ENCODE data around the gene MYBL2. TPM values are rescaled to one million over a fixed set of nuclear protein-coding genes. Genes with fewer than 3 reads are reported as not detected.
"Not testable (repeated sequence)": the region's sequence is repeated elsewhere in the genome, so short reads cannot be mapped to it uniquely, and the experiment has no call there.

MYBL2 gene
- 1.4 TPM for total RNA-seq
- long read RNA-seq, partial matches to known transcripts = 0 of 1 reads
- long read RNA-seq, other reads (novel, unspliced or antisense) = 0 of 1 reads

DNA sequence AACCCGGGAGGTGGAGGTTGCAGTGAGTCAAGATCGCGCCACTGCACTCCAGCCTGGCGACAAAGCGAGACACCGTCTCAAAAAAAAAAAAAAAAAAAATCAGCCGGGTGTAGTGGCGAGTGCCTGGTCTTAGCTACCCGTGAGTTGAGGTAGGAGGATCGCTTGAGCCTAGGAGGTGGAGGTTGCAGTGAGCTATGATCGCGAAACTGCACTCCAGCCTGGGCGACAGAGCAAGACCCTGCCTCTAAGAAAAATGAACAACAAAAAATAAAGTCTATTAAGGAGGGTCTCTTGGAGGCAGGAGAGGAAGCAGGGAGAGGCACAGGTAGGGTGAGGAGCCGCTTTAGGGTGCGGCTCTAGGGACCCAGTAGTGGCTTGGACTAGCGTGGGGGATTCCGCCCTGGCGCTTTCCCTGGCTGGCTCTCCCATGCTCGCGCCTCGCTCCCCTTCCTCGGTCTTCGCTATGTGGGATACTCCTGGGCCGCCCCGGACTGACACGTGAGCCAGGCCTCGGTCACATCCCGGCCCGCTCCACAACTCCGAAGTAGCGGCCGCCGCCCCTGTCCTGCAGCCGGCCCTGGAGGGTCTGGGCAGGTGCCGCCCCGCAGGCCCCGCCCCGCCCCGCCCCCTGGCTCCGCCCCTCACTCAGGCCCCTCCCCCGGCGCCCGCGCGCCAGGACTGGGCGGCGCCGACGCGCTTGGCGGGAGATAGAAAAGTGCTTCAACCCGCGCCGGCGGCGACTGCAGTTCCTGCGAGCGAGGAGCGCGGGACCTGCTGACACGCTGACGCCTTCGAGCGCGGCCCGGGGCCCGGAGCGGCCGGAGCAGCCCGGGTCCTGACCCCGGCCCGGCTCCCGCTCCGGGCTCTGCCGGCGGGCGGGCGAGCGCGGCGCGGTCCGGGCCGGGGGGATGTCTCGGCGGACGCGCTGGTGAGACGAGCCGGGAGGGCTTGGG is at the start of gene MYBL2:
TSS of gene MYBL2 (plus strand) at position 739 of the 953 bp plus-strand sequence. CDS start at position 909, 170 bp downstream.
- ATAC-seq (peak; percentile 57), DNase-seq (ENCODE audit: missing footprints) (peak; percentile 76)
- intact Hi-C loops (cut with DNase I) = no loop called here

DNA sequence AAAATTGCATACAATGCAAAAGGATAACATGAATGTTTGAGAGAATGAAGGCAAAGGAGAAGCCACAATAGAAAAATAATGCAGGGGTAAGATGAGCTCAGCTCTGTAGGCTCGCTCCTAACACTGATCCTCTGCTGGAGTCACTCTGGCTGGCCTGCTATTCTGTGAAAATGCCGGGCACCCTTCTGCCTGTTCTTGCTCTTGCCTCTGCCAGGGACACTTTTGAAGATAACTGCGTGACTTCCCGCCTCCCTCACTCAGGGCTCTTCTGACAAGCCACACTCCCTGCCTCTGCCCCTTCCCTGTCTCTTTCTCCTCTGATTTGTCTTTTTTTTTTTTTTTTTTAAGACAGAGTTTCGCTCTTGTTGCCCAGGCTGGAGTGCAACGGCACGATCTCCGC is 35.3 kb upstream of the MYBL2 start:
- intact Hi-C loops (cut with DNase I) = no loop called here
- ATAC-seq (no peak), DNase-seq (ENCODE audit: missing footprints) (no peak)

DNA sequence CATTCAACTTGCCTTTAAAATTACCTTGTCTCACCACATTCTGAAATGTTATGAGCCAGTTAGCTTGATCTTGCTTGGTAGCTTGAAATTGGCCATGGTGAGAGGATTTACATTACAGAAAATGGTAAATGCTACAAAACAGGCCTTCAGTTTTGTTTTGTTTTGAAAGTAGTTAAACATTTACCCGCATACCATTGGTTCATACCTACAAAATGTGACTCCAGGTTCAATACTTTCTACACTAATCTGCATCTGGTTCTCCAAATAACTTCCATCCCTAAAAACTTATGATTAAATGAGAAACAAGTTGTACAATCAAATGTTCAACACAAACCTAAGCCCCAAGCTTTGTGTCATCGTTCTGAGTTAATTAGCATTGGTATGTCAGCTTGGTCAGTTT is 30.5 kb upstream of the MYBL2 start:
- intact Hi-C loops (cut with DNase I) = no loop called here
- ATAC-seq (no peak), DNase-seq (ENCODE audit: missing footprints) (no peak)

DNA sequence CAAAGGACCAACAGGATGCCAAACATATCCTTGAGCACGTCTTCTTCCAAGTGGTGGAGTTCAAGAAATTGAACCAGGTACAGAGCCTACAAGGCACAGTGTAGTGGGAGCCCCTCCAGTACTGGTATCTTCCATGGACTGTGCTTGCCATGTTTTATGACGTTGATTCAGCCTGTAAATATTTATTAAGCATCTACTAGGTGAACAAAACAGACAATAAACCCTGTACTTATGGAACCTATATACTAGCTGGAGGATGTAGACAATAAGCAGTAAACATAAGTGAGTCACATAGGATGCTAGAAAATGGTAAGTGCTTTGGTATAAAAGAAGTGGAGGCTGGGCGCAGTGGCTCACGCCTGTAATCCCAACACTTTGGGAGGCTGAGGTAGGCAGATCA is 24.4 kb upstream of the MYBL2 start:
- ATAC-seq (no peak), DNase-seq (ENCODE audit: missing footprints) (no peak)
- intact Hi-C loops (cut with DNase I) = no loop called here

DNA sequence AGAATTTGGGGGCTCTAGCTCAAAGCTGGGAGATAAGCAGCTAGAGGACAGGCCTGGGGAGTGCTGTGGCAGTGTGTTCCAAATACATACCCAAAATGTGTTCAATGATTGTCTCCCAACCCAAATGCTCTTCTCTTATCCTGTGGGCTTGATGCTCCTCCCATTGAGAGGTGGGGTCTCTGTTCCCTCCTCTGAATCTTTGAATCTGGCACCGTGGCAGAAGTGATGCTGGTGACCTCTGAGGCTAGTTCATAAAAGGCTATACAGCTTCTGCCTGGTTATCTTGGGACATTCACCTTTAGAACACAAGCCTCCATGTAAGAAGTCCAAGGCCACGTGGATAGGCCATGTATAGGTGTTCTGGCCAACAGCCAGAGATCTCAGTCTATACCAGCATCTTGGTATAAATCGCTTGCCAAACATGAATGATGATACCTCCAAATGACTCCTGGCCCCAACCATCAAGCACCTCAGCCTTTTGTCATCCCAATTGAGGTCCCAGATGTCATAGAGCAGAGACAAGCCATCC is 15.9 kb upstream of the MYBL2 start:
- ATAC-seq (no peak), DNase-seq (ENCODE audit: missing footprints) (no peak)
- intact Hi-C loops (cut with DNase I) = no loop called here

DNA sequence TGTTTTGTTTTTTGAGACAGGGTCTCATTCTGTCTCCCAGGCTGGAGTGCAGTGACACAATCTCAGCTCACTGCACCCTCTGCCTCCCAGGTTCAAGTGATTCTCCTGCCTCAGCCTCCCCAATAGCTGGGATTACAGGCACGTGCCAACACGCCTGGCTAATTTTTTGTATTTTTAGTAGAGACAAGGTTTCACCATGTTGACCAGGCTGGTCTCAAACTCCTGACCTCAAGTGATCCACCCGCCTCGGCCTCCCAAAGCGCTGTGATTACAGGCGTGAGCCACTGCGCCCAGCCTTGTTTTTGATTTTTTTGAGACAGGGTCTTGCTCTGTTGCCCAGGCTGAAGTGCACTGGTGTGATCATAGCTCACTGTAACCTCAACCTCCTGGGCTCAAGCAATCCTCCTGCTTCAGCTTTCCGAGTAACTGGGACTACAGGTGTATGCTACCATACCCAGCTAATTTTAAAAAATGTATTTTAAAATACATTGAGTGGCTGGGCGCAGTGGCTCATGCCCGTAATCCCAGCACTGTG is 15.2 kb upstream of the MYBL2 start:
- intact Hi-C loops (cut with DNase I); DNase-seq (ENCODE audit: missing footprints); ATAC-seq: not testable (repeated sequence)

DNA sequence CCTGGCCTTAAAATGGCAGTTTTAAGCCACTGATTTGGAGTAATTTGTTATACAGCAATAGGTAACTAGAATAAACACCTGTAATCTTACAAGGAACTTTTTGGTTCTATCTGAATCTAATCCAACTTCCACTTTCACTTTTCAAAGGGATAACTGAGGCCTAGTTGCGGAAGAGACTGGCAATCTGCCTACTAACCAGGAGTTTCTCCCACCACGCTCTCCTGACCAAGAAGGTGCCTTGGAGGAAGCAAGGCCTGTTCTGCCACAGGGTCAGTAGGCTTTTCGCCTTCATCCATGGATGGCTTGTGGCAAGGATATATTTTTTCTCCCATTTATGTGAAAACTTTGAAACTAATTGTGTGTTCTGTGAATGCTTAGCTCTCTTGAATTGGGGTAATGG is 12.9 kb upstream of the MYBL2 start:
- intact Hi-C loops (cut with DNase I) = no loop called here
- DNase-seq (ENCODE audit: missing footprints) = no peak
- no peak for ATAC-seq

DNA sequence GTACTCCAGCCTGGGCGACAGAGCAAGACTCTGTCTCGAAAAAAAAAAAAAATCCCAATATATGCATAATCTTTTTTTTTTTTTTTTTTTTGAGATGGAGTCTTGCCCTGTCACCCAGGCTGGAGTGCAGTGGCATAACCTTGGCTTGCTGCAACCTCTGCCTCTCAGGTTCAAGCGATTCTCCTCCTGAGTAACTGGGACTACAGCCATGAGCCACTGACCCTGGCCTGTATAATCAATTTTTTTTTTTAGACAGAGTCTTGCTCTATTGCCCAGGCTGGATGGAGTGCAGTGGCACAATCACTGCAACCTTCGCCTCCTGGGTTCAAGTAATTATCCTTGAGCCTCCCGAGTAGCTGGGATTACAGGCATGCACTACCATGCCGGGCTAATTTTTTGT is 11.7 kb upstream of the MYBL2 start:
- ATAC-seq; DNase-seq (ENCODE audit: missing footprints); intact Hi-C loops (cut with DNase I): not testable (repeated sequence)

DNA sequence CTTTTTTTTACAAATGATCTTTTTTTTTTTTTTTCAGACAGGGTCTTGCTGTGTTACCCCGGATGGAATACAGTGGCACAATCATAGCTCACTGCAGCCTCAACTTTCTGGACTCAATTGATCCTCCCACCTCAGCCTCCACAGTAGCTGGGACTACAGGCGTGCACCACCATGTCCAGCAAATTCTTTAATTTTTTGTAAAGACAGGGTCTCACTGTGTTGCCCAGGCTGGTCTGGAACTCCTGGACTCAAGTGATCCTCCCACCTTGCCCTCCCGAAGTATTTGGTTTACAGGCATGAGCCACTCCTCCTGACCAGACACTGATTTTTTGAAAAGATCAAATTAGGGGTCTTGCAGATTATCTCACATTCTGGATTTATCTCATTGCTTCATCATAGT is 11.0 kb upstream of the MYBL2 start:
- ATAC-seq (no peak), DNase-seq (ENCODE audit: missing footprints) (no peak)
- intact Hi-C loops (cut with DNase I) = no loop called here

DNA sequence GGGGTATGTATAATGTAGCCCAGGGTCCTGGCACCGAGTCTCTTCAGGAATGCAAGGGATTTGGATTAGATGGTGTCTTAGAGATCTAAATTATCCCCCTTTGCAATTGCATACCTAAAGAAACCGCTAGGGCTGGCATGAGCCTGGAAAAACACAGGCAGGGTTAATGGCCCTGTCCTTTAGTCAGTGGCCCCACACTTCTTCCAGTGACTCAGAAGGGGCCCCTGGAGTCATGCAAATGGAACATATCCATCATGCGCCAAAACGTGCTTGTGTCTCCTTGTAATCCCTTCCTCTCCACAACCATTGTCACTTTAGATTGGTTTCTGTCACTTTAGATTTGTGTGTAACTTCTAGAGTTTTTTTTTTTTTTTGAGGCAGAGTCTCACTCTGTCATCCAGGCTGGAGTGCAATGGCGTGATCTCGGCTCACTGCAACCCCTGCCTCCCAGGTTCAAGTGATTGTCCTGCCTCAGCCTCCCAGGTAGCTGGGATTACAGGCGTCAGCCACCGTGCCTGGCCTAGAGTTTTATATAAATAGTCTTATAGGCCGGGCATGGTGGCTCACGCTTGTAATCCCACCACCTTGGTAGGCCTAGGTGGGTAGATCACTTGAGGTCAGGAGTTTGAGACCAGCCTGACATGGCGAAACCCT is 8.7 kb upstream of the MYBL2 start:
- DNase-seq (ENCODE audit: missing footprints) (no peak), ATAC-seq (no peak)
- intact Hi-C loops (cut with DNase I) = no loop called here

DNA sequence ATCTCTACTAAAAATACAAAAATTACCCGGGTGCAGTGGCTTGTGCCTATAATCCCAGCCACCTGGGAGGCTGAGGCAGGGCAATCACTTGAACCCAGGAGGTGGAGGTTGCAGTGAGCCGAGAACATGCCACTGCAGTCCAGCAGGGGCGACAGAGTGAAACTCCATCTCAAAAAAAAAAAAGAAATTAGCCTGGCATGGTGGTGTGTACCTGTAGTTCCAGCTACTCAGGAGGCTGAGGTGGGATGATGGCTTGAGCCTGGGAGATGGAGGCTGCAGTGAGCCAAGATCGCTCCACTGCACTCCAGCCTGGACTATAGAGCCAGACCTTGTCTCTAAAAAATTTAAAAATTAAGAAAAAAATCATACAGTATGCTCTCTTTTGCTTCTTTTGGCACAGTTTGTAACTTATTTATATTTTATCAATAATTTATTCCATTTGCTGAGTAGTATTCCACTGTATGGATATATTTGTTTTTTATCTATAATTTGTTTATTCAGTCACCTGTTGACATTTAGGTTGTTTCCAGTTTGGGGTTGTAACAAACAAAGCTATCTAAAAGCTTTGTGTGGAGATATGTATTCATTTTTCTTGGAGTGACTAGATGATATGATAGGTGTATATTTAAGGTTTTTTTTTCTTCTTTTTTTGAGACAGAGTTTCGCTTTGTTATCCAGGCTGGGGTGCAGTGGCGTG is 8.0 kb upstream of the MYBL2 start:
- intact Hi-C loops (cut with DNase I) = no loop called here
- no peak for DNase-seq (ENCODE audit: missing footprints)
- no peak for ATAC-seq

DNA sequence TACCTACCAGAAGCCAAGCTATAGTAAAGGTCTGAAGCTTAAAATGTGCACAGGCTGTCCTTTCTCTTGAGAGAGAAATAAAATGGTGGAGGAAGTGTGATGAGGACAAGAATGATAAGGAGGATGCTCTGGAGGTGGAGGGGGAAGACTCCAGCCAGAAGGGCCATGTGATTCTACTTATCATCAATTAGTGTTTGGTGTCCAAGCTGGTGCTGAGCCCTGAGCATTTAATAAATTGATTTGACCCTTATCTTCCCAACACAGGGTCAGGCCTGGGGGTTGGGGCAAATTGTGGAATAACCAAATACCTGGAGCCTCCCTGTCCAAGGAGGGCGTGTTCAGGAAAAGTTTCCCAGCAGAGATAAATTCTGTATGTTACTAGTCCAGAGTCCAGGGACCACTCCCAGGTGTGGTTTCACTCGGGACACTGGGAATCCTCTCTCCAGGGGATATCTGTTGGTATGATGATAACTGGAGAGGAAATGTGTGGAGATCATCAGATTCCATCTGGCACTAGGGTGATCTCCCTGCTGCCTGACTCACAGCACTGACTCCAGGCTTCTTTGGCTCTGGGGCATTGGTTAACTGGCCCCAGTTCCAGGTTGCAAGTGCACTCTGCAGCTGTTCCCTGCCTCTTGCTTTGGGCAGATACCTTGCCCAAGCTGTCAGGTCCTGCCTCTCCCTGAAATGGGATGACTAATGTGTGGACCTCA is 3.8 kb upstream of the MYBL2 start:
- no peak for ATAC-seq
- DNase-seq (ENCODE audit: missing footprints) = no peak
- intact Hi-C loops (cut with DNase I) = no loop called here

DNA sequence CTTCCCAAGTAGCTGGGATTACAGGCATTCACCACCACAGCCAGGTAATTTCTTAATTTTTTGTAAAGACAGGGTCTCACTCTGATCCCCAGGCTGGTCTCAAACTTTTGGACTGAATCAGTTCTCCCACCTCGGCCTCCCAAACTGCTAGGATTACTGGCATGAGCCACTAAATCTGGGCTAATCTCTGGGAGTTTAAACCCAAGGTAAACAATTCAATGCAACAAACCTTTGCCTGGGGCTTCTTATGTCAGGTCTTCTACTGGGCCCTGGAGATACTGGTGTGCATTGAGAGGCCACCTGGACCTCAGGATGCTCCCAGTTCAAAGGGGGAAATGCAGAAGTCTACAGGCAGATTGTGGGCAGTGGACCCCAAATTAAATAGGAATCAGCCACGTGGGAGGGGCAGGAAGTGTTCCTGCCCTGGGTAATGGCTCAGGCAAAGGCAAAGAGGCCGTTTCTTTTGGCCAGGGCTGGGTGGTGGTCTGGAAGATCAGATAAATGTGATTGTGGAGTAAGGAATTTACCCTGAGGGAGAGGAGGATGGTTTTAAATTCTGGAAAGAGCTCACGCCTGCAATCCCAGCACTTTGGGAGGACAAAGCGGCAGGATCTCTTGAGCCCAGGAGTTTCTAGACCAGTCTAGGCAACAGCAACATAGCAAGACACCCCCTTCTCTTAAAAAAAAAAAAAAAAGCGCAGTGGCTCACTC is 1.3 kb upstream of the MYBL2 start:
- intact Hi-C loops (cut with DNase I) = no loop called here
- ATAC-seq (no peak), DNase-seq (ENCODE audit: missing footprints) (no peak)

DNA sequence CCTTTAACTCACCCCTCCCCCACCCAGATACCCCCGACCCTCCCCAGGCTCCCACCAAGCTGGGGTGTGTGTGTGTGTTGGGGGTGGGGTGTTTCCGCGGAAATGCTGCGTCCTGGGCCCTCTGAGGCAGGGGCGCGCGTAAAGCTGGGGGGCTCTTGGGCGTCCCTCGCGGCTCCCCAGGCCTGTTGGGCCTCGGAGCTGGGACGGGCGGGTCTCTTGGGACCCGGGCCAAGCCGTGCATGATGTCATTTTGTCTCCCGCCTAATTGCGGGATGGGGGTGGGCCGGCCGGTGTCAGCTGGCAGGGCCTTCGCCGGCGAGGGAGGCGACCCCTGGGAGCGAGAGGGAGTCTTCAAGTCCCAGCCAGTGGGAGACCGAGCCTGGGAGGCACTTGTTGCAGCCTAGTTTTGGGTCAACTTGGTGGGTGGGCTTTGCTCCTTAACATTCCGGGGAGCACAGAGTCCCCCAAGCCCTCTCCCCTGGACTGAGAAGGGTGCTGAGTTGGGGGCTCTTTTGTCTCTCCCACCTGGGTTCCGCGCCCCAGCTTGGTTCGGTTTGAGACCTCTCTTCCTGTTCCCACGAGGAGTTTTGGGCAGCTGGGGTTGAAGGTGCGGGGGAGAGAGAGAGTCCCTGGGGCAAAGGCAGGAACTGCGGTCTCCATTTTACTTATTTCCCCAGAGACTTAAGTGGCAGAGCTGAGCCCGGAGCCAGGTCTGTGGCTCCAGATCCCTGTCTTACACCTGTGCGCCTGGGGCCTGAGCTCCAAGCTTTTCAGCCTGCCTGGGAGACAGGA is 623 bp downstream of the MYBL2 start:
- intact Hi-C loops (cut with DNase I) = no loop called here
- no peak for DNase-seq (ENCODE audit: missing footprints)
- no peak for ATAC-seq

DNA sequence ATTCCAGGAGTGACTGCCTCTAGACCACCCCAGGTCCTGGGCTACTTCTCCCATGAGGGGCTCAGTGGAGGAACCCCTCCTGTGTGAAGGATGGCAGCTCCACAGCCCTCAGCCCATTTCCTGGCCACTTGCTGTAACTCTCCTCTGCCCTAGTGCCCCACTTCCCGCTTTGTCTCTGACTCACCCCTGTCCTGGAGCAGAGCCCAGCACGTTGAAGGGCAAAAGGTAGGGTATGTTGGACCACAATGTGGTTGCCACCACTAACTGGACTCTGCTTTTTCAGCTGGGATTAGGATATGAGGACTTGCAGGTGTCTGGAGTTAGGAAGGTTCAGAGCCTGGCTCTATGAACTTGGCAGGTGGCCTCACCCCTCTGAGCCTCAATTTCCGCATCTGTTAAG is 2.4 kb downstream of the MYBL2 start:
- DNase-seq (ENCODE audit: missing footprints) (no peak), ATAC-seq (no peak)
- intact Hi-C loops (cut with DNase I) = no loop called here

DNA sequence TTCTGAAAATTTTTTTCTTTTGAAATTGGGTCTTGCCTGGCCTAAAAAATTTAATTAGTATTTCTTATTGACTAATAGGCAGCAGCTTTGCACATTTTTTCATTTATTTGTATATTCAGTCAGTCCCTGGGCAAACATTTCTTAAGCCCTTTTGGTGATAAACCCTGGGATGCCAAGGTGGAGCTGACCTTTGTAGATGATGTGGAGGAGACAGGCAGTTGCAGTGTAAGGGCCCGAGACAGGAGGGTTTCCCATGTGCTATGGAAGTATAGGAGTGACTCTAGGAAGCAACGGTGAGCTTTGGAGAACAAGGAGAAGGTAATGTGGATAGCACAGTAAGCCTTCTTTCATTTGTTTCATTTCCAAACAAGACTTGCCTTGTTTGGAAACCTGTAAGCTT is 3.5 kb downstream of the MYBL2 start:
- ATAC-seq = no peak
- intact Hi-C loops (cut with DNase I) = no loop called here

DNA sequence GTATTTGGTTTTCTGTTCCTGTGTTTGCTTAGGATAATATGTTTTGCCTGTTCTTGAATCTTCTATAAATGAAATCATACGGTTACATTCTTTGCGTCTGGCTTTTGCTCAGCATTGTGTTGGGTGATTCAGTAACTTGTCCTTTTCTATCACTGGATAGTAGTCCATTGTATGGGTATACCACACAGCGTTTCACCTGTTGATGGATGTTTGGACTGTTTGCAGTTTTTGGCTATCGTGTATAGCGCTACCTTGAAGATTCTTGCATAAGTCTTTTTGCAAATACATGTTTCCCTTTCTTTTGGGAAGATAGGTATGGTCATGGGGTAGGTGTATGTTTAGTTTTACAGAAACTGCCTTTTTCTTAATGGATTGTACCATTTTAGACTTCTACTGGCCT is 9.5 kb downstream of the MYBL2 start:
- intact Hi-C loops (cut with DNase I) = no loop called here

More for the DNA sequence above, 3.5 kb downstream of the MYBL2 start:
- no peak for DNase-seq (ENCODE audit: missing footprints)

More for the DNA sequence above, 9.5 kb downstream of the MYBL2 start:
- DNase-seq (ENCODE audit: missing footprints) (no peak), ATAC-seq (no peak)
